HL-60 (cell line): ENCODE data around the gene ATXN7L1.

ENCODE experiments used
- DNase-seq, 2 experiments: peaks; one replicate each; pipeline ENCODE4 v3.0.0-alpha.2; 2010 to 2020; ENCODE audit warnings: low read depth in 1 of 2, low spot score in 1 of 2
- H3K27ac ChIP-seq: fragments of 250-450 bp; sonication (Bioruptor Pico); replicated peaks from 2 replicates; pipeline ENCODE4 v1.5.1; 2020; ENCODE audit warnings: mild to moderate bottlenecking, moderate library complexity
- H3K27me3 ChIP-seq: fragments of 250-450 bp; sonication (Bioruptor Pico); 2 replicates; pipeline ENCODE4 v1.5.1; 2021; ENCODE audit warnings: mild to moderate bottlenecking, moderate library complexity; ENCODE audit not compliant: insufficient read depth, poor library complexity, severe bottlenecking
- H3K4me3 ChIP-seq: replicated peaks from 2 replicates; pipeline ENCODE4 v1.5.1; 2011; ENCODE audit warnings: mild to moderate bottlenecking, control low read depth, low read length; ENCODE audit not compliant: insufficient read depth
- CTCF ChIP-seq: IDR thresholded peaks from one replicate; pipeline ENCODE4 v1.5.1; 2011; ENCODE audit warnings: low read length, control low read depth, inconsistent platforms; ENCODE audit not compliant: insufficient read depth
- GABPA ChIP-seq: IDR thresholded peaks from 2 replicates; pipeline ENCODE4 v1.6.1; 2012; ENCODE audit warnings: low read depth
- POLR2AphosphoS5 ChIP-seq: IDR thresholded peaks from 2 replicates; pipeline ENCODE4 v1.6.1; 2012; ENCODE audit warnings: low read depth
- REST ChIP-seq: IDR thresholded peaks from 2 replicates; pipeline ENCODE4 v1.6.1; 2012; ENCODE audit warnings: low read depth; ENCODE audit not compliant: insufficient replicate concordance
- SPI1 ChIP-seq: IDR thresholded peaks from 2 replicates; pipeline ENCODE4 v1.6.1; 2012; ENCODE audit warnings: low read depth, mild to moderate bottlenecking, borderline replicate concordance

ATXN7L1 gene

DNA sequence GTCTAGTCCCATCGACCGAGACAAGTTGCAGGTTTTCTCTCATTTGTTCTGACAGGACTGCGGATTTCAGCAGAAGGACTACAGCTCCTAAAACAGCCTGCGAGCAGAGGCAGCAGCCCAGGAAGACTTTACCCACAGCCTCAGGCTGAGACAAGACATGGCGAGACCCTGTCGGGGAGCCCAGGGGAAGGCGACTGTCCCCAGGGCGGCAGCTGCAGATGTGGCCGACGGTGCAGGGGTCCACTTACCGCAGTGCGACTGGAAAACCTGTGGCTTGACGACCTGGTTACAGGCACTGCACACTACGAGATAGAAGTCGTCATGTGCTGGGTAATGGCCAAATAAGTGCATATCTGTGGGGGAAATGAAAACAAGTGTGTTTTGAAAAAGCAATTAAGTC is 88.0 kb downstream of the ATXN7L1 start:
- no peak overlapping the region for H3K27ac ChIP-seq

GRCh38 chr7:105787793-105788192 is 88.6 kb downstream of the ATXN7L1 start:
- Histone ChIP-seq H3K4me3 (no peak overlapping the region), H3K27ac (no peak overlapping the region), H3K27me3 (no peaks in the 10 kb centered on the region)
- DNase-seq, result no peak
- TF ChIP-seq REST, result no peak
- TF ChIP-seq SPI1, result no peak
- no peak for TF ChIP-seq POLR2AphosphoS5
- TF ChIP-seq CTCF, result no peak
- TF ChIP-seq GABPA, result no peak

More for the DNA sequence above, 88.0 kb downstream of the ATXN7L1 start:
- DNase-seq, result no peak
- no peak for TF ChIP-seq CTCF
- TF ChIP-seq POLR2AphosphoS5, result no peak
- no peak for TF ChIP-seq REST
- no peak for TF ChIP-seq SPI1
- no peak for TF ChIP-seq GABPA
- Histone ChIP-seq H3K4me3 (no peak overlapping the region), H3K27me3 (no peaks in the 10 kb centered on the region)

DNA sequence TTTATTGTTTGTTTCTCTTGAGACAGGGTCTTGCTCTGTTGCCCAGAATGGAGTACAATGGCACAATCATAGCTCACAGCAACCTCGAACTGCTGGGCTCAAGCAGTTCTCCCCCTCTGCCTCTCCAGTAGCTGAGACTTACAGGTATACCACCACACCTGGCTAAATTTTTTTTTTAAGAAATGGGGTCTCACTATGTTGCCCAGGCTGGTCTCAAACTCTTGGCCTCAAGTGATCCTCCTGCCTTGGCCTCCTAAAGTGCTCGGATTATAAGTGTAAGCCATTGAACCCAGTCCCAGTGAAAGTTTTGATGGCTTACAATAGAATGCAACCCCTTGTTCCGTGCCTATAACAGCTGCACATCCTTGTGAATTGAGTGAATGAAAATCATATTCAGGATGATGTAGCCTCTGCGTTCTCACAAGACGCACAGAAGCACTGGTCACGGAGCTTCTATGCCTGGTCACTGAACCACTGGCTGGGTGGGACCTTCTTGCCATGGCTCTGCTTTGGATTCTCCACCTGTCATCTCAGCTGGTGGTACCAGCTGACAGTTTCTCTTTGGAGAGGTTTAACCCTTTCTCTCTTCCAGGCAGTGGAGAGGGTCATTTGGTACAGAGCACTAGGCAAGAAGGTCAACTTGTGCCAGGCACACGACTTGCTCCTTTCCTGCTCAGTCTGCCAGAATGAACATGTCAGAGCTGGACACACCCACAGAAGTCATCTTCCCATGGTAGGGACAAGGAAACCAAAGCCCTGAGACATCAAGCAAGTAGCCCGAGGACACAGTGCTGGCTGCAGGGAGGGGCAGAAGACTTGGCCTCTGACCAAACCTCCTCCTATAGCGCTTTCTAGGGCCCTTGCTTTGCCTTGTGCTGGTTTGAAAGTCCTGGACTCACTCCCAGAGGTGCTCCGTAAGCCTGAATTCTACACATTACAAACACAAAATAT is 89.6 kb downstream of the ATXN7L1 start:
- Histone ChIP-seq H3K27me3 (no peaks in the 10 kb centered on the region), H3K27ac (no peak overlapping the region), H3K4me3 (no peak overlapping the region)
- no peak for DNase-seq
- TF ChIP-seq CTCF, result no peak
- no peak for TF ChIP-seq GABPA
- TF ChIP-seq SPI1, result no peak
- no peak for TF ChIP-seq POLR2AphosphoS5
- TF ChIP-seq REST, result no peak
